ENCODE results near the gene ZNF668. TPM values are rescaled to one million over a fixed set of nuclear protein-coding genes. Genes with fewer than 3 reads are reported as not detected.

Gene ZNF668
- total and polyA plus RNA-seq, 2 of the 13 experiments (the other 11 are each of a cell fraction or from before 2014, with no cell fraction given), result 3.8 to 9.8 TPM

DNA sequence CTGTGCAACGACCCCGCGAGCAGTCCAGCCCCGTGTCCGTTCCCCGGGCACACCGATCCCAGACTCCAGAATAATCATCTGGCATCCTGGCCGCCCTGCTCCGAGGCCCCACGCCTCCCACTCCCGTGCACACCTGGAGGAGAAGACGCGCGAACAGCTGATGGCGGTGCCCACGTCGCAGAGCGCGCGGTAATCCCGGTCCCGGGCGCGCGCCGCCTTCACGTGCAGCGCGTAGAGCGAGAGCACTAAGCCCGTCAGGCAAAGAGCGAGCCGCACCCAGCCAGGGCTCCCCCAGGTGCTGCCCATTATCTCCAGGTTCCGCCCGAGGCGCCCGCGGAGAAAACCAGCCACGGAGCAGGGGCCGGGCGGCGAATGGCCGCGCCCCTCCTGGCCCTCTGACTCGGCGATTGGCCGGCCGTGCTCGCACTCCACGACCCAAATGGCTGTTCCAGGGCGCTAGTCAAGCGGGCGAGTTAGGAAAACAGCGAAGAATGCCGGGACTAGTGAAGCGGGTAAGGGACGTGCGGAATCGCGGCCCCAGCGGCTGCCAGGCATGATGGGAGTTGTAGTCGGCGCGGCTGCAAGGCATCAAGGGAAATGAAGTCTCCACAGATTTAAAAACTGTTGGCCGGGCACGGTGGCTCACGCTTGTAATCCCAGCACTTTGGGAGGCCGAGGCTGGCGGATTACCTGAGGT is 20.5 kb upstream of the ZNF668 start, which contains the start of gene VKORC1 (continued):
- TF ChIP-seq HCFC1 (IDR thresholded peaks at IDR 0.05; ENCODE audit: low read depth, low read length) (peak; percentile 92), YY1 (IDR thresholded peaks at IDR 0.05; ENCODE audit: insufficient read depth, insufficient replicate concordance, low read depth, low read length) (peak; percentile 87), SUZ12 (IDR thresholded peaks at IDR 0.05; ENCODE audit: low read depth, low read length) (peak; percentile 89), HHEX (CRISPR knock-in tag; IDR thresholded peaks at IDR 0.05) (no peak), JUND (CRISPR knock-in tag; IDR thresholded peaks at IDR 0.05) (peak; percentile 32; the same call in 1 of the 2 replicates), ZNF331 (CRISPR knock-in tag; IDR thresholded peaks at IDR 0.05) (peak; percentile 31; the same call in 1 of the 2 replicates), ZSCAN31 (CRISPR knock-in tag; IDR thresholded peaks at IDR 0.05; ENCODE audit: low read depth) (peak; percentile 93; the same call in 1 of the 2 replicates), SIX1 (CRISPR knock-in tag; IDR thresholded peaks at IDR 0.05; ENCODE audit: borderline replicate concordance) (no peak), STAT5B (CRISPR knock-in tag; IDR thresholded peaks at IDR 0.05) (peak; percentile 30; the same call in 1 of the 2 replicates), CHD2 (IDR thresholded peaks at IDR 0.05; ENCODE audit: low read depth, low read length) (peak; percentile 51; the same call in 1 of the 2 replicates), ZNF598 (CRISPR knock-in tag; IDR thresholded peaks at IDR 0.05; ENCODE audit: borderline replicate concordance) (peak; percentile 90; the same call in 1 of the 2 replicates), ZNF446 (CRISPR knock-in tag; IDR thresholded peaks at IDR 0.05) (no peak), TBX3 (IDR thresholded peaks at IDR 0.05; ENCODE audit: borderline replicate concordance) (peak; percentile 10; the same call in 1 of the 2 replicates), ISL2 (CRISPR knock-in tag; IDR thresholded peaks at IDR 0.05) (no peak; the same call in 1 of the 2 replicates), WIZ (CRISPR knock-in tag; IDR thresholded peaks at IDR 0.05) (peak; percentile 85; the same call in 1 of the 2 replicates), PCBP1 (IDR thresholded peaks at IDR 0.05; ENCODE audit: borderline replicate concordance, low read depth, low read length) (0 out of 2 replicates have a peak, but pooled peaks have one; percentile 47)
- TF ChIP-seq, protein P1, sequence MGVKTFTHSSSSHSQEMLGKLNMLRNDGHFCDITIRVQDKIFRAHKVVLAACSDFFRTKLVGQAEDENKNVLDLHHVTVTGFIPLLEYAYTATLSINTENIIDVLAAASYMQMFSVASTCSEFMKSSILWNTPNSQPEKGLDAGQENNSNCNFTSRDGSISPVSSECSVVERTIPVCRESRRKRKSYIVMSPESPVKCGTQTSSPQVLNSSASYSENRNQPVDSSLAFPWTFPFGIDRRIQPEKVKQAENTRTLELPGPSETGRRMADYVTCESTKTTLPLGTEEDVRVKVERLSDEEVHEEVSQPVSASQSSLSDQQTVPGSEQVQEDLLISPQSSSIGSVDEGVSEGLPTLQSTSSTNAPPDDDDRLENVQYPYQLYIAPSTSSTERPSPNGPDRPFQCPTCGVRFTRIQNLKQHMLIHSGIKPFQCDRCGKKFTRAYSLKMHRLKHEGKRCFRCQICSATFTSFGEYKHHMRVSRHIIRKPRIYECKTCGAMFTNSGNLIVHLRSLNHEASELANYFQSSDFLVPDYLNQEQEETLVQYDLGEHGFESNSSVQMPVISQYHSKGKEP (CRISPR knock-in tag; IDR thresholded peaks at IDR 0.05), result no peak
- TF ChIP-seq, protein P2, sequence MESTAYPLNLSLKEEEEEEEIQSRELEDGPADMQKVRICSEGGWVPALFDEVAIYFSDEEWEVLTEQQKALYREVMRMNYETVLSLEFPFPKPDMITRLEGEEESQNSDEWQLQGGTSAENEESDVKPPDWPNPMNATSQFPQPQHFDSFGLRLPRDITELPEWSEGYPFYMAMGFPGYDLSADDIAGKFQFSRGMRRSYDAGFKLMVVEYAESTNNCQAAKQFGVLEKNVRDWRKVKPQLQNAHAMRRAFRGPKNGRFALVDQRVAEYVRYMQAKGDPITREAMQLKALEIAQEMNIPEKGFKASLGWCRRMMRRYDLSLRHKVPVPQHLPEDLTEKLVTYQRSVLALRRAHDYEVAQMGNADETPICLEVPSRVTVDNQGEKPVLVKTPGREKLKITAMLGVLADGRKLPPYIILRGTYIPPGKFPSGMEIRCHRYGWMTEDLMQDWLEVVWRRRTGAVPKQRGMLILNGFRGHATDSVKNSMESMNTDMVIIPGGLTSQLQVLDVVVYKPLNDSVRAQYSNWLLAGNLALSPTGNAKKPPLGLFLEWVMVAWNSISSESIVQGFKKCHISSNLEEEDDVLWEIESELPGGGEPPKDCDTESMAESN (CRISPR knock-in tag; conservative IDR thresholded peaks at IDR 0.05), result peak; percentile 96
- TF ChIP-seq, protein P3, sequence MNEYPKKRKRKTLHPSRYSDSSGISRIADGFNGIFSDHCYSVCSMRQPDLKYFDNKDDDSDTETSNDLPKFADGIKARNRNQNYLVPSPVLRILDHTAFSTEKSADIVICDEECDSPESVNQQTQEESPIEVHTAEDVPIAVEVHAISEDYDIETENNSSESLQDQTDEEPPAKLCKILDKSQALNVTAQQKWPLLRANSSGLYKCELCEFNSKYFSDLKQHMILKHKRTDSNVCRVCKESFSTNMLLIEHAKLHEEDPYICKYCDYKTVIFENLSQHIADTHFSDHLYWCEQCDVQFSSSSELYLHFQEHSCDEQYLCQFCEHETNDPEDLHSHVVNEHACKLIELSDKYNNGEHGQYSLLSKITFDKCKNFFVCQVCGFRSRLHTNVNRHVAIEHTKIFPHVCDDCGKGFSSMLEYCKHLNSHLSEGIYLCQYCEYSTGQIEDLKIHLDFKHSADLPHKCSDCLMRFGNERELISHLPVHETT (CRISPR knock-in tag; conservative IDR thresholded peaks at IDR 0.05), result peak; percentile 59; the same call in 1 of the 2 replicates
- TF ChIP-seq, protein P4, sequence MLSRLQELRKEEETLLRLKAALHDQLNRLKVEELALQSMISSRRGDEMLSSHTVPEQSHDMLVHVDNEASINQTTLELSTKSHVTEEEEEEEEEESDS (CRISPR knock-in tag; IDR thresholded peaks at IDR 0.05; ENCODE audit: borderline replicate concordance), result peak; percentile 74; the same call in 1 of the 2 replicates
- TF ChIP-seq, protein P5, sequence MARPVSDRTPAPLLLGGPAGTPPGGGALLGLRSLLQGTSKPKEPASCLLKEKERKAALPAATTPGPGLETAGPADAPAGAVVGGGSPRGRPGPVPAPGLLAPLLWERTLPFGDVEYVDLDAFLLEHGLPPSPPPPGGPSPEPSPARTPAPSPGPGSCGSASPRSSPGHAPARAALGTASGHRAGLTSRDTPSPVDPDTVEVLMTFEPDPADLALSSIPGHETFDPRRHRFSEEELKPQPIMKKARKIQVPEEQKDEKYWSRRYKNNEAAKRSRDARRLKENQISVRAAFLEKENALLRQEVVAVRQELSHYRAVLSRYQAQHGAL (CRISPR knock-in tag; IDR thresholded peaks at IDR 0.05; ENCODE audit: not compliant biosample characterization), result peak; percentile 18
- TF ChIP-seq, protein P6, sequence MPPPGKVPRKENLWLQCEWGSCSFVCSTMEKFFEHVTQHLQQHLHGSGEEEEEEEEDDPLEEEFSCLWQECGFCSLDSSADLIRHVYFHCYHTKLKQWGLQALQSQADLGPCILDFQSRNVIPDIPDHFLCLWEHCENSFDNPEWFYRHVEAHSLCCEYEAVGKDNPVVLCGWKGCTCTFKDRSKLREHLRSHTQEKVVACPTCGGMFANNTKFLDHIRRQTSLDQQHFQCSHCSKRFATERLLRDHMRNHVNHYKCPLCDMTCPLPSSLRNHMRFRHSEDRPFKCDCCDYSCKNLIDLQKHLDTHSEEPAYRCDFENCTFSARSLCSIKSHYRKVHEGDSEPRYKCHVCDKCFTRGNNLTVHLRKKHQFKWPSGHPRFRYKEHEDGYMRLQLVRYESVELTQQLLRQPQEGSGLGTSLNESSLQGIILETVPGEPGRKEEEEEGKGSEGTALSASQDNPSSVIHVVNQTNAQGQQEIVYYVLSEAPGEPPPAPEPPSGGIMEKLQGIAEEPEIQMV (CRISPR knock-in tag; IDR thresholded peaks at IDR 0.05; ENCODE audit: low read depth), result 0 out of 2 replicates have a peak, but pooled peaks have one; percentile 47

All from HepG2 (cell line).